ENCODE results near the gene CNNM4.

Gene CNNM4

DNA sequence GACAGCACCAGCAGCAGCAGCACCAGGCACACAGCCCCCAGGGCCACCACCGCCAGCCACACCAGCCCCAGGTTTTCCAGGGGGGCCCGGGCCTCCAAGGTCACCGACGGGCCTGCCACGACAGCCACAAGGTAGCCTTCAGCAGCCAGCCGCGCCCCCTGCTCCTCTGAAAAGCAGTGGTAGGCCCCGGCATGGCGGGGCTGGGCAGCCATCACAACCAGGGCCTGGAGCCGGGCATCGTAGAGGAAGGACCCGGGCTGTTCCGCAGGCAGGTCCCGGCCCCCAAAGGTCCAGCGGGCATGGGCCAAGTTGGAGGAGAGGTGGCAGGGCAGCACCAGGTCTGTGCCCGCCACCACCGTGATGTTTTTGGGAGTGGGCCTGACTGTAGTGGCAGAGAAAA lies 100.4 kb downstream of the CNNM4 start:
- DNase-seq: no peak

All from GOT3 (cell line).